Neural progenitor cell (in vitro differentiated cells): ENCODE results near the gene PCNP.

Experiments used
- EZH2 ChIP-seq: fragments of 200-600 bp; sonication (generic); IDR thresholded peaks from 2 replicates; pipeline ENCODE4 v1.6.1; 2017; ENCODE audit warnings: antibody characterized with exemption, mild to moderate bottlenecking, moderate library complexity
- EZH2phosphoT487 ChIP-seq: fragments of 200-600 bp; sonication (generic); IDR thresholded peaks from 2 replicates; pipeline ENCODE4 v1.6.1; 2017; ENCODE audit warnings: antibody characterized with exemption
- TF ChIP-seq, protein P1 (sequence below): fragments of 200-600 bp; sonication (generic); IDR thresholded peaks from 2 replicates; pipeline ENCODE4 v1.5.1; 2017; ENCODE audit warnings: antibody characterized with exemption, mild to moderate bottlenecking

DNA sequence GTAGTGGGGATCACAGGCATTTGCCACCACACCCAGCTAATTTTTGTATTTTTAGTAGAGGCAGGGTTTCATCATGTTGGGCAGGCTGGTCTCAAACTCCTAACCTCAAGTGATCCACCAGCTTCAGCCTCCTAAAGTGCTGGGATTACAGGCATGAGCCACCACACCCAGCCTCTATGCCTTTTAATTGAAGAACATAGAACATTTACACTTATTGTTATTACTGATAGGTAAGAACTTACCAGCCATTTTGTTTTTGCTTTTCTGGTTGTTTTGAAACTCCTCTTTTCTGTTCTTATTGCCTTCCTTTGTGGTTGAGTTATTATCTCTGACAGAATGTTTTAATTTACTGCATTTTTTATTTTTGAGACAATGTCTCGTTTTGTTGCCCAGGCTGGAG, 29.2 kb downstream of the PCNP start:
- TF ChIP-seq, protein P1, sequence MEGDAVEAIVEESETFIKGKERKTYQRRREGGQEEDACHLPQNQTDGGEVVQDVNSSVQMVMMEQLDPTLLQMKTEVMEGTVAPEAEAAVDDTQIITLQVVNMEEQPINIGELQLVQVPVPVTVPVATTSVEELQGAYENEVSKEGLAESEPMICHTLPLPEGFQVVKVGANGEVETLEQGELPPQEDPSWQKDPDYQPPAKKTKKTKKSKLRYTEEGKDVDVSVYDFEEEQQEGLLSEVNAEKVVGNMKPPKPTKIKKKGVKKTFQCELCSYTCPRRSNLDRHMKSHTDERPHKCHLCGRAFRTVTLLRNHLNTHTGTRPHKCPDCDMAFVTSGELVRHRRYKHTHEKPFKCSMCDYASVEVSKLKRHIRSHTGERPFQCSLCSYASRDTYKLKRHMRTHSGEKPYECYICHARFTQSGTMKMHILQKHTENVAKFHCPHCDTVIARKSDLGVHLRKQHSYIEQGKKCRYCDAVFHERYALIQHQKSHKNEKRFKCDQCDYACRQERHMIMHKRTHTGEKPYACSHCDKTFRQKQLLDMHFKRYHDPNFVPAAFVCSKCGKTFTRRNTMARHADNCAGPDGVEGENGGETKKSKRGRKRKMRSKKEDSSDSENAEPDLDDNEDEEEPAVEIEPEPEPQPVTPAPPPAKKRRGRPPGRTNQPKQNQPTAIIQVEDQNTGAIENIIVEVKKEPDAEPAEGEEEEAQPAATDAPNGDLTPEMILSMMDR: no peak
- no peak for TF ChIP-seq EZH2
- TF ChIP-seq EZH2phosphoT487: no peak
